GM12872 (cell line): ENCODE measurements around the gene LRP1B.

ENCODE experiments used
- CTCF ChIP-seq: IDR thresholded peaks from 3 replicates; pipeline ENCODE4 v1.5.1; 2011; ENCODE audit warnings: low read depth, mild to moderate bottlenecking, low read length, moderate library complexity; ENCODE audit not compliant: insufficient read depth

The LRP1B gene

GRCh38 chr2:140269000-140269399 is 1861.8 kb downstream of the LRP1B start:
- TF ChIP-seq CTCF, result no peak

- no peak for TF ChIP-seq CTCF
Measured at GRCh38 chr2:140262908-140263307, 1867.9 kb downstream of the LRP1B start.

GRCh38 chr2:140257692-140258300 is 1873.0 kb downstream of the LRP1B start:
- no peak for TF ChIP-seq CTCF

GRCh38 chr2:140256080-140256479 is 1874.7 kb downstream of the LRP1B start:
- no peak for TF ChIP-seq CTCF

GRCh38 chr2:140249821-140250220 is 1881.0 kb downstream of the LRP1B start:
- no peak for TF ChIP-seq CTCF

GRCh38 chr2:140248623-140249022 is 1882.2 kb downstream of the LRP1B start:
- TF ChIP-seq CTCF, result no peak

- no peak for TF ChIP-seq CTCF
Measured at GRCh38 chr2:140247451-140248195, 1883.2 kb downstream of the LRP1B start.
